Trophoblast cell (in vitro differentiated cells and primary cell): ENCODE measurements around the gene IL6.
"Not testable (repeated sequence)": the region's sequence is repeated elsewhere in the genome, so short reads cannot be mapped to it uniquely, and the experiment has no call there.

ENCODE experiments used
- DNase-seq, 2 donors: peaks; one replicate each; pipeline ENCODE4 v3.0.0-alpha.2; 2016
- H2AFZ ChIP-seq: 2 replicates; pipeline ENCODE4 v1.6.1; 2013; ENCODE audit warnings: low read length, moderate library complexity, mild to moderate bottlenecking; ENCODE audit not compliant: insufficient read depth, poor library complexity
- H2AK5ac ChIP-seq: 2 replicates; pipeline ENCODE4 v1.6.1; 2013; ENCODE audit warnings: mild to moderate bottlenecking, low read length
- H2BK120ac ChIP-seq: 2 replicates; pipeline ENCODE4 v1.6.1; 2013; ENCODE audit warnings: low read length, mild to moderate bottlenecking, moderate library complexity; ENCODE audit not compliant: insufficient read depth, poor library complexity
- H2BK12ac ChIP-seq: 2 replicates; pipeline ENCODE4 v1.6.1; 2013; ENCODE audit warnings: mild to moderate bottlenecking, low read length, moderate library complexity
- H2BK5ac ChIP-seq: 2 replicates; pipeline ENCODE4 v1.6.1; 2013; ENCODE audit warnings: low read length, low read depth, moderate library complexity, mild to moderate bottlenecking; ENCODE audit not compliant: poor library complexity
- H3K14ac ChIP-seq: 2 replicates; pipeline ENCODE4 v1.6.1; 2013; ENCODE audit warnings: mild to moderate bottlenecking, low read length
- H3K18ac ChIP-seq: 2 replicates; pipeline ENCODE4 v1.6.1; 2013; ENCODE audit warnings: mild to moderate bottlenecking, low read length
- H3K23ac ChIP-seq: 2 replicates; pipeline ENCODE4 v1.6.1; 2013; ENCODE audit warnings: low read length
- H3K27ac ChIP-seq: 2 replicates; pipeline ENCODE4 v1.5.1; 2013; ENCODE audit warnings: low read depth, mild to moderate bottlenecking, inconsistent platforms, low read length, moderate library complexity
- H3K27me3 ChIP-seq: 2 replicates; pipeline ENCODE4 v1.6.1; 2013; ENCODE audit warnings: inconsistent platforms, mild to moderate bottlenecking, low read length, moderate library complexity; ENCODE audit not compliant: insufficient read depth
- H3K36me3 ChIP-seq, 2 experiments: 1 replicate in 1 of 2; 2 replicates in 1 of 2; pipeline ENCODE4 v1.6.1; 2013; ENCODE audit warnings: low read length in 2 of 2, mild to moderate bottlenecking in 2 of 2, moderate library complexity in 1 of 2; ENCODE audit not compliant: insufficient read depth in 2 of 2, control insufficient read depth in 1 of 2
- H3K4ac ChIP-seq: 2 replicates; pipeline ENCODE4 v1.6.1; 2013; ENCODE audit warnings: low read depth, mild to moderate bottlenecking, low read length, moderate library complexity
- H3K4me1 ChIP-seq, 2 experiments: 1 replicate in 1 of 2; 2 replicates in 1 of 2; pipeline ENCODE4 v1.6.1; 2013; ENCODE audit warnings: low read length in 2 of 2, mild to moderate bottlenecking in 2 of 2, moderate library complexity in 1 of 2; ENCODE audit not compliant: insufficient read depth in 2 of 2, control insufficient read depth in 1 of 2
- H3K4me2 ChIP-seq: 2 replicates; pipeline ENCODE4 v1.6.1; 2013; ENCODE audit warnings: inconsistent platforms, mild to moderate bottlenecking, low read length, moderate library complexity
- H3K4me3 ChIP-seq: 2 replicates; pipeline ENCODE4 v1.5.1; 2013; ENCODE audit warnings: mild to moderate bottlenecking, low read depth, low read length, inconsistent platforms
- H3K79me1 ChIP-seq: one replicate; pipeline ENCODE4 v1.6.1; 2013; ENCODE audit warnings: low read length
- H3K79me2 ChIP-seq: 2 replicates; pipeline ENCODE4 v1.6.1; 2013; ENCODE audit warnings: low read length, mild to moderate bottlenecking; ENCODE audit not compliant: control insufficient read depth, insufficient read depth, poor library complexity
- H3K9ac ChIP-seq: 2 replicates; pipeline ENCODE4 v1.6.1; 2013; ENCODE audit warnings: mild to moderate bottlenecking, low read length
- H3K9me3 ChIP-seq: 2 replicates; pipeline ENCODE4 v1.6.1; 2013; ENCODE audit warnings: low read depth, mild to moderate bottlenecking, control low read depth, inconsistent platforms, low read length; ENCODE audit not compliant: insufficient read depth
- H4K12ac ChIP-seq: 2 replicates; pipeline ENCODE4 v1.6.1; 2013; ENCODE audit warnings: low read depth, mild to moderate bottlenecking, low read length, moderate library complexity
- H4K8ac ChIP-seq: 2 replicates; pipeline ENCODE4 v1.6.1; 2013; ENCODE audit warnings: low read depth, mild to moderate bottlenecking, low read length, moderate library complexity
- H4K91ac ChIP-seq: one replicate; pipeline ENCODE4 v1.6.1; 2013; ENCODE audit warnings: low read depth, mild to moderate bottlenecking, low read length, moderate library complexity
- WGBS: extraction: QIAGEN DNeasy Blood & Tissue Kit; methylation state at CpG from one replicate; pipeline ENCODE4 v1.1.7; 2013; ENCODE audit warnings: missing lambda C conversion rate; ENCODE audit not compliant: insufficient read length, insufficient coverage; ENCODE audit errors: extremely low coverage; 5-methylcytosine and 5-hydroxymethylcytosine counted together

Gene IL6

GRCh38 chr7:22688084-22688483, 38.9 kb upstream of the IL6 start:
- no peak overlapping the region for H3K4ac ChIP-seq
- no peak overlapping the region for H2AK5ac ChIP-seq
- no peak overlapping the region for H4K91ac ChIP-seq
- H3K4me3 ChIP-seq, result no peak overlapping the region
- H3K79me1 ChIP-seq, result no peaks in the 10 kb centered on the region
- no peaks in the 10 kb centered on the region for H3K9me3 ChIP-seq
- H3K4me1 ChIP-seq, result no peaks in the 10 kb centered on the region
- H3K18ac ChIP-seq, result no peak overlapping the region
- H4K12ac ChIP-seq, result no peak overlapping the region
- H3K79me2 ChIP-seq, result no peaks in the 10 kb centered on the region
- no peak overlapping the region for H2BK12ac ChIP-seq
- no peak for DNase-seq
- no peak overlapping the region for H3K9ac ChIP-seq
- no CpG with 5 or more reads among the region's 2 CpGs for WGBS
- no peak overlapping the region for H2BK5ac ChIP-seq
- no peaks in the 10 kb centered on the region for H3K36me3 ChIP-seq
- no peak overlapping the region for H4K8ac ChIP-seq
- no peak overlapping the region for H2BK120ac ChIP-seq
- no peak overlapping the region for H3K23ac ChIP-seq
- H2AFZ ChIP-seq, result no peak overlapping the region
- H3K27ac ChIP-seq, result no peak overlapping the region
- H3K14ac ChIP-seq, result no peak overlapping the region
- no peaks in the 10 kb centered on the region for H3K27me3 ChIP-seq
- H3K4me2 ChIP-seq, result no peak overlapping the region

GRCh38 chr7:22688934-22689333, 38.1 kb upstream of the IL6 start:
- H4K91ac ChIP-seq, H3K23ac ChIP-seq, H3K27ac ChIP-seq, H3K4me2 ChIP-seq, H2BK12ac ChIP-seq, H3K36me3 ChIP-seq, H4K12ac ChIP-seq, H3K4ac ChIP-seq, H4K8ac ChIP-seq, H3K18ac ChIP-seq, H3K27me3 ChIP-seq, H3K9ac ChIP-seq, H3K9me3 ChIP-seq, H3K79me1 ChIP-seq, H3K14ac ChIP-seq, H3K4me1 ChIP-seq, H2AK5ac ChIP-seq, H2AFZ ChIP-seq, H3K4me3 ChIP-seq, H2BK5ac ChIP-seq, H2BK120ac ChIP-seq, H3K79me2 ChIP-seq, DNase-seq: not testable (repeated sequence)
- WGBS, result no CpG with 5 or more reads among the region's 8 CpGs

GRCh38 chr7:22694597-22695207, 32.3 kb upstream of the IL6 start:
- Histone ChIP-seq H3K36me3 (no peaks in the 10 kb centered on the region), H3K4ac (no peak overlapping the region), H3K27me3 (no peaks in the 10 kb centered on the region), H3K9me3 (no peaks in the 10 kb centered on the region), H3K9ac (no peak overlapping the region), H3K4me3 (no peak overlapping the region), H3K4me1 (peaks cover 2 to 5% of the 10 kb centered on the region in 2 experiments), H2AK5ac (no peak overlapping the region), H2BK12ac (no peak overlapping the region), H3K27ac (no peak overlapping the region), H4K8ac (no peak overlapping the region), H2BK120ac (no peak overlapping the region), H4K12ac (no peak overlapping the region), H2BK5ac (no peak overlapping the region), H3K79me2 (no peaks in the 10 kb centered on the region), H3K4me2 (no peak overlapping the region), H3K14ac (no peak overlapping the region), H4K91ac (no peak overlapping the region), H2AFZ (no peak overlapping the region), H3K79me1 (no peaks in the 10 kb centered on the region), H3K23ac (no peak overlapping the region), H3K18ac (no peak overlapping the region)
- WGBS, result no CpG with 5 or more reads among the region's 5 CpGs
- peak; percentile 66 to 75 for DNase-seq

- no peaks in the 10 kb centered on the region for H3K9me3 ChIP-seq
- no peak overlapping the region for H3K4me3 ChIP-seq
- H3K4me2 ChIP-seq, result no peak overlapping the region
- H2BK120ac ChIP-seq, result no peak overlapping the region
- no peak overlapping the region for H3K14ac ChIP-seq
- H2BK12ac ChIP-seq, result no peak overlapping the region
- H3K18ac ChIP-seq, result no peak overlapping the region
- no peak overlapping the region for H2AFZ ChIP-seq
- no peaks in the 10 kb centered on the region for H3K27me3 ChIP-seq
- H3K79me2 ChIP-seq, result no peaks in the 10 kb centered on the region
- no peak overlapping the region for H2BK5ac ChIP-seq
- H4K91ac ChIP-seq, result no peak overlapping the region
- H3K36me3 ChIP-seq, result no peaks in the 10 kb centered on the region
- no peaks in the 10 kb centered on the region for H3K79me1 ChIP-seq
- no peak overlapping the region for H4K8ac ChIP-seq
- WGBS, result no CpG with 5 or more reads among the region's 5 CpGs
- H3K4ac ChIP-seq, result no peak overlapping the region
- peak; percentile 21 to 84 for DNase-seq
- H4K12ac ChIP-seq, result no peak overlapping the region
- H3K9ac ChIP-seq, result no peak overlapping the region
- no peak overlapping the region for H3K23ac ChIP-seq
- peaks cover 2 to 5% of the 10 kb centered on the region in 2 experiments for H3K4me1 ChIP-seq
- H3K27ac ChIP-seq, result no peak overlapping the region
- H2AK5ac ChIP-seq, result no peak overlapping the region
Observed at GRCh38 chr7:22695476-22696132, 31.4 kb upstream of the IL6 start.
